Erythroblast (primary cell): Measurements from ENCODE around the gene CDKN2C.

Source experiments
- GATA1 ChIP-seq: IDR thresholded peaks from 2 replicates; pipeline ENCODE4 v1.6.1; 2011; ENCODE audit warnings: low read depth, mild to moderate bottlenecking, control low read depth, low read length, moderate library complexity
- POLR2A ChIP-seq: IDR thresholded peaks from 2 replicates; pipeline ENCODE4 v1.6.1; 2011; ENCODE audit warnings: mild to moderate bottlenecking, low read length

- TF ChIP-seq POLR2A (no peak), GATA1 (no peak)
Observed at GRCh38 chr1:50950396-50950795, 19.6 kb upstream of the CDKN2C start.
